ENCODE measurements around the gene POC5. TPM values are rescaled to one million over a fixed set of nuclear protein-coding genes. Genes with fewer than 3 reads are reported as not detected.

The POC5 gene
- total RNA-seq, result 9.9 and 11.8 TPM in 2 replicates
- long read RNA-seq, transcript POC5-202 (12 exons, 2,229 nt), result major isoform, 25 of 53 reads
- long read RNA-seq, partial matches to known transcripts, result 19 of 53 reads
- long read RNA-seq, other reads (novel, unspliced or antisense), result 9 of 53 reads

DNA sequence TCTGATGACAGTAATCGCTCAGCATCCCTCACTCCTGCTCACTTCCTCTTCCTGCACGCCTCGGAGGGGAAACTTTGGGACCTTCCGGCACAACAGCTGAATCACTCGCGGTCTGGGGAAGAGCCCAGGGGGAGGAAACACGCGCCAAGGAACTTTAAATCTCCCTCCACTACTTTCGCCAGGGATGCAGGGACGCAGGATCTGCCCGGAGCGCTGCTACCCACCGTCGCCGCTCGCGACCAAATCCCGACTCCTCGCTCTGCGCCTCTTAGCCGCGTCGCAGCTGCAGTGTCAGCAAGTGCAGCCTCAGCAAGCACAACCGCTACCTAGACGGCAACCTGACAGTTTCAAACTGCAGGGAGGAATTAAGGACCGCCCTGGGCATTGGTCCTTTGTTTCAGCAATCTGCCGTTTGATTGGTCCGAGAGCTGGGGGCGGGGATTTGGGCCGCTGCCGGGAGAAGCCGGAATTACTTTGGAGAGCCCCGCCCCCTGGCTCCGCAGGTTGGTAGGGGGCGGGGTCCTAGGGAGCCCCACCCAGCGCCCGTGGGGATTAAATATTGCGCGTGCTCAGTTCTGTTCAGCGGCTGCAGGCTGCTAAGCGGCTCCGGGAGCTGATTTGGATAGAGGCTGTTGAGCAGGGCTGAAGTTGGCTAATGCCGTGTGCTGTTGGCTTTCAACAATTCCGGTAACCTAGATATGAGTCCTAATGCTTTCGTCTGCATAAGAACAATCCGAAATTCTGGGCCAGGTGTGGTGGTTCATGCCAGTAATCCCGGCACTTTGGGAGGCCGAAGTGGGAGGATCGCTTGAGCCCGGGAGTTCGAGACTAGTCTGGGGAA, at the start of gene POC5:
TSS of gene POC5 (minus strand) at position 356 of the 841 bp plus-strand sequence. CDS start 4,500 bp downstream, outside the sequence.
- peak; percentile 99 for DNase-seq (ENCODE audit: extremely low spot score, unreplicated experiment)
- Mint-ChIP-seq H3K4me3 (ENCODE audit: unreplicated experiment) (peak within 1 kb of the TSS; percentile 100), H3K27me3 (ENCODE audit: unreplicated experiment) (peaks cover 23% of the 10 kb centered on the region), H3K27ac (ENCODE audit: unreplicated experiment) (peak within 1 kb of the TSS; percentile 98), H3K36me3 (ENCODE audit: unreplicated experiment) (peaks cover 6% of the 10 kb centered on the region), H3K4me1 (ENCODE audit: unreplicated experiment) (peaks cover 24% of the 10 kb centered on the region), H3K9me3 (ENCODE audit: unreplicated experiment) (no peaks in the 10 kb centered on the region)
- TF ChIP-seq, protein P1, sequence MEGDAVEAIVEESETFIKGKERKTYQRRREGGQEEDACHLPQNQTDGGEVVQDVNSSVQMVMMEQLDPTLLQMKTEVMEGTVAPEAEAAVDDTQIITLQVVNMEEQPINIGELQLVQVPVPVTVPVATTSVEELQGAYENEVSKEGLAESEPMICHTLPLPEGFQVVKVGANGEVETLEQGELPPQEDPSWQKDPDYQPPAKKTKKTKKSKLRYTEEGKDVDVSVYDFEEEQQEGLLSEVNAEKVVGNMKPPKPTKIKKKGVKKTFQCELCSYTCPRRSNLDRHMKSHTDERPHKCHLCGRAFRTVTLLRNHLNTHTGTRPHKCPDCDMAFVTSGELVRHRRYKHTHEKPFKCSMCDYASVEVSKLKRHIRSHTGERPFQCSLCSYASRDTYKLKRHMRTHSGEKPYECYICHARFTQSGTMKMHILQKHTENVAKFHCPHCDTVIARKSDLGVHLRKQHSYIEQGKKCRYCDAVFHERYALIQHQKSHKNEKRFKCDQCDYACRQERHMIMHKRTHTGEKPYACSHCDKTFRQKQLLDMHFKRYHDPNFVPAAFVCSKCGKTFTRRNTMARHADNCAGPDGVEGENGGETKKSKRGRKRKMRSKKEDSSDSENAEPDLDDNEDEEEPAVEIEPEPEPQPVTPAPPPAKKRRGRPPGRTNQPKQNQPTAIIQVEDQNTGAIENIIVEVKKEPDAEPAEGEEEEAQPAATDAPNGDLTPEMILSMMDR (IDR thresholded peaks at IDR 0.05), result no peak

GRCh38 chr5:75758116-75758515, 40.9 kb upstream of the POC5 start:
- no peak for DNase-seq (ENCODE audit: extremely low spot score, unreplicated experiment)
- no peaks in the 10 kb centered on the region for H3K9me3 Mint-ChIP-seq (ENCODE audit: unreplicated experiment)
- H3K27me3 Mint-ChIP-seq (ENCODE audit: unreplicated experiment), result peaks cover 44% of the 10 kb centered on the region
- no peaks in the 10 kb centered on the region for H3K36me3 Mint-ChIP-seq (ENCODE audit: unreplicated experiment)
- H3K4me3 Mint-ChIP-seq (ENCODE audit: unreplicated experiment), result no peak overlapping the region
- TF ChIP-seq, protein P1 (IDR thresholded peaks at IDR 0.05), result no peak
- H3K4me1 Mint-ChIP-seq (ENCODE audit: unreplicated experiment), result no peaks in the 10 kb centered on the region
- no peak overlapping the region for H3K27ac Mint-ChIP-seq (ENCODE audit: unreplicated experiment)

GRCh38 chr5:75756981-75757380, 39.7 kb upstream of the POC5 start:
- Mint-ChIP-seq H3K27ac (ENCODE audit: unreplicated experiment) (no peak overlapping the region), H3K36me3 (ENCODE audit: unreplicated experiment) (no peaks in the 10 kb centered on the region), H3K4me3 (ENCODE audit: unreplicated experiment) (no peak overlapping the region), H3K27me3 (ENCODE audit: unreplicated experiment) (peaks cover 46% of the 10 kb centered on the region), H3K4me1 (ENCODE audit: unreplicated experiment) (no peaks in the 10 kb centered on the region), H3K9me3 (ENCODE audit: unreplicated experiment) (no peaks in the 10 kb centered on the region)
- TF ChIP-seq, protein P1 (IDR thresholded peaks at IDR 0.05), result no peak
- DNase-seq (ENCODE audit: extremely low spot score, unreplicated experiment), result no peak

- H3K27me3 Mint-ChIP-seq (ENCODE audit: unreplicated experiment), result peaks cover 53% of the 10 kb centered on the region
- no peaks in the 10 kb centered on the region for H3K36me3 Mint-ChIP-seq (ENCODE audit: unreplicated experiment)
- H3K4me3 Mint-ChIP-seq (ENCODE audit: unreplicated experiment), result no peak overlapping the region
- no peak overlapping the region for H3K27ac Mint-ChIP-seq (ENCODE audit: unreplicated experiment)
- TF ChIP-seq, protein P1 (IDR thresholded peaks at IDR 0.05), result no peak
- no peaks in the 10 kb centered on the region for H3K4me1 Mint-ChIP-seq (ENCODE audit: unreplicated experiment)
- DNase-seq (ENCODE audit: extremely low spot score, unreplicated experiment), result no peak
- no peaks in the 10 kb centered on the region for H3K9me3 Mint-ChIP-seq (ENCODE audit: unreplicated experiment)
Observed at GRCh38 chr5:75756211-75756610, 39.0 kb upstream of the POC5 start.

GRCh38 chr5:75753182-75753581, 35.9 kb upstream of the POC5 start:
- H3K27me3 Mint-ChIP-seq (ENCODE audit: unreplicated experiment), result peaks cover 66% of the 10 kb centered on the region
- TF ChIP-seq, protein P1 (IDR thresholded peaks at IDR 0.05), result no peak
- no peaks in the 10 kb centered on the region for H3K36me3 Mint-ChIP-seq (ENCODE audit: unreplicated experiment)
- DNase-seq (ENCODE audit: extremely low spot score, unreplicated experiment), result no peak
- no peak overlapping the region for H3K4me3 Mint-ChIP-seq (ENCODE audit: unreplicated experiment)
- H3K27ac Mint-ChIP-seq (ENCODE audit: unreplicated experiment), result no peak overlapping the region
- H3K9me3 Mint-ChIP-seq (ENCODE audit: unreplicated experiment), result no peaks in the 10 kb centered on the region
- no peaks in the 10 kb centered on the region for H3K4me1 Mint-ChIP-seq (ENCODE audit: unreplicated experiment)
